GM12878 (cell line): ENCODE results near the gene USE1. TPM values are rescaled to one million over a fixed set of nuclear protein-coding genes. Genes with fewer than 3 reads are reported as not detected.

ENCODE experiments used
- ATAC-seq: fragments of 200-7000 bp; cut with Tn5 transposase; 3 replicates; pipeline ENCODE4 v1.9.1; 2020; ENCODE audit warnings: mild to moderate bottlenecking, moderate library complexity
- BruUV-seq: library from RNA; stranded (reverse); fragments of 400-500 nt; replicated peaks from 2 replicates; lab custom pipeline; 2021; lab: Mats Ljungman, UMichigan
- CTCF ChIA-PET: fragments of 300-600 bp; sonication (Branson Sonifier 250); formaldehyde crosslinking; extraction: SDS; loops from one replicate; lab custom pipeline; 2021; ENCODE audit warnings: inconsistent platforms; lab: Yijun Ruan, JAX
- POLR2A ChIA-PET: fragments of 350-600 bp; formaldehyde crosslinking; extraction: SDS; loops from one replicate; lab custom pipeline; 2021; ENCODE audit warnings: inconsistent platforms; lab: Charles Lee
- RAD21 ChIA-PET: fragments of 300-600 bp; sonication (Branson Sonifier 250); formaldehyde crosslinking; loops from one replicate; lab custom pipeline; 2023; ENCODE audit warnings: antibody characterized with exemption; ENCODE audit not compliant: unreplicated experiment; lab: Charles Lee
- SMC1A ChIA-PET: fragments of 300-600 bp; sonication (Branson Sonifier 250); formaldehyde crosslinking; loops from one replicate; lab custom pipeline; 2023; ENCODE audit not compliant: unreplicated experiment, uncharacterized antibody; lab: Charles Lee
- DNase-seq: peaks from one replicate; pipeline ENCODE4 v3.0.0-alpha.2; 2011; ENCODE audit warnings: low read depth, low spot score
- FAIRE-seq: peaks from 3 replicates; lab custom pipeline; 2011; peaks lifted over from hg19 to GRCh38; lab: Jason Lieb, UNC
- H2AFZ ChIP-seq: 2 replicates; pipeline ENCODE4 v1.6.0; 2011; ENCODE audit warnings: low read depth, low read length, control low read depth; ENCODE audit not compliant: control insufficient read depth
- H3K27ac ChIP-seq: 2 replicates; pipeline ENCODE4 v1.5.1; 2011; ENCODE audit warnings: control low read depth; ENCODE audit not compliant: control insufficient read depth, insufficient read depth
- H3K27me3 ChIP-seq, 2 experiments: replicated peaks in 1 of 2; 2 replicates each; pipeline versions ENCODE4 v1.6.0 to v1.6.1; 2011; ENCODE audit warnings: low read length in 1 of 2; ENCODE audit not compliant: control insufficient read depth in 2 of 2, insufficient read depth in 2 of 2
- H3K36me3 ChIP-seq, 2 experiments: 2 replicates each; pipeline ENCODE4 v1.5.1; 2011; ENCODE audit warnings: low read length in 1 of 2; ENCODE audit not compliant: control insufficient read depth in 2 of 2, insufficient read depth in 2 of 2
- H3K4me1 ChIP-seq: 2 replicates; pipeline ENCODE4 v1.6.1; 2011; ENCODE audit warnings: mild to moderate bottlenecking, low read length, moderate library complexity, mixed read lengths; ENCODE audit not compliant: control insufficient read depth, insufficient read depth
- H3K4me2 ChIP-seq: 2 replicates; pipeline ENCODE4 v1.6.0; 2011; ENCODE audit warnings: control low read depth; ENCODE audit not compliant: control insufficient read depth, insufficient read depth
- H3K4me3 ChIP-seq: fragments of 200-600 bp; sonication (generic); 2 replicates; pipeline ENCODE4 v1.5.1; 2016
- H3K79me2 ChIP-seq: 2 replicates; pipeline ENCODE4 v1.6.0; 2011; ENCODE audit warnings: low read length; ENCODE audit not compliant: control insufficient read depth, insufficient read depth
- H3K9ac ChIP-seq: 2 replicates; pipeline ENCODE4 v1.8.0; 2011; ENCODE audit warnings: low read length, control low read depth, mixed read lengths; ENCODE audit not compliant: control insufficient read depth, insufficient read depth
- H3K9me3 ChIP-seq: replicated peaks from 3 replicates; pipeline ENCODE4 v1.5.1; 2011; ENCODE audit warnings: mild to moderate bottlenecking, low read length; ENCODE audit not compliant: control insufficient read depth, insufficient read depth
- H4K20me1 ChIP-seq: 2 replicates; pipeline ENCODE4 v1.6.0; 2011; ENCODE audit not compliant: control insufficient read depth, insufficient read depth
- ATF7 ChIP-seq: fragments of 450-650 bp; IDR thresholded peaks from 2 replicates; pipeline ENCODE4 v1.6.1; 2016; ENCODE audit warnings: low read depth, mild to moderate bottlenecking
- BHLHE40 ChIP-seq, 2 experiments: fragments of 450-650 bp in 1 of 2; IDR thresholded peaks; 2 replicates each; pipeline ENCODE4 v1.6.1; 2011 to 2017; ENCODE audit warnings: low read depth in 2 of 2, borderline replicate concordance in 1 of 2, improper control_type of control experiment in 1 of 2, low read length in 1 of 2, mild to moderate bottlenecking in 1 of 2
- DPF2 ChIP-seq: fragments of 450-650 bp; IDR thresholded peaks from 2 replicates; pipeline ENCODE4 v1.6.1; 2017; ENCODE audit warnings: mild to moderate bottlenecking
- TCF3 ChIP-seq: IDR thresholded peaks from 2 replicates; pipeline ENCODE4 v1.6.1; 2012; ENCODE audit warnings: low read depth, mild to moderate bottlenecking, low read length, borderline replicate concordance; ENCODE audit not compliant: insufficient read depth
- WGBS: methylation state at CpG from one replicate; pipeline ENCODE4 v1.1.6; 2016; ENCODE audit warnings: low lambda C conversion rate; ENCODE audit not compliant: insufficient replicate concordance, insufficient coverage; ENCODE audit errors: missing lambda C conversion rate; 5-methylcytosine and 5-hydroxymethylcytosine counted together
- in situ Hi-C: fragments of 300-500 bp; cut with MboI; formaldehyde crosslinking; loops from 9 replicates; pipeline ENCODE4 v1.14.3; 2018; ENCODE audit warnings: mixed read lengths
- intact Hi-C: fragments of 100-400 bp; cut with micrococcal nuclease; formaldehyde crosslinking; loops from one replicate; pipeline ENCODE4 v1.14.2; 2022; ENCODE audit not compliant: unreplicated experiment
- polyA plus RNA-seq, 11 experiments: library from polyadenylated mRNA; depleted of rRNA in 4 of 11; unstranded in 6 of 11; stranded (reverse) in 5 of 11; fragments of >200 nt; fragmentation: Nextera tagmentation in 4 of 11; fragmentation: Illumina TruSeq in 1 of 11; extraction: Ambion mirVana in 4 of 11; extraction: Trizol in 1 of 11; gene quantifications; 1 replicate in 1 of 11; 2 replicates in 10 of 11; pipeline versions ENCODE4 v1.2.1 to v1.2.3, GENCODE V29; 2011 to 2016; ENCODE audit warnings: inconsistent platforms in 2 of 11, missing spikeins in 2 of 11, low read depth in 1 of 11
- total RNA-seq, 4 experiments: library from RNA; depleted of rRNA in 3 of 4; stranded (reverse); fragments of >200 nt in 3 of 4; fragmentation: Illumina TruSeq in 1 of 4; extraction: Trizol in 1 of 4; gene quantifications; 2 replicates each; pipeline versions ENCODE4 v1.2.1 to v1.2.3, GENCODE V29; 2013 to 2021
- TF ChIP-seq, protein P1 (sequence below): IDR thresholded peaks from 2 replicates; pipeline ENCODE4 v1.6.1; 2011; ENCODE audit warnings: borderline replicate concordance, low read depth, mild to moderate bottlenecking, moderate library complexity, low read length; ENCODE audit not compliant: insufficient read depth, poor library complexity, severe bottlenecking
- TF ChIP-seq, protein P2 (sequence below): IDR thresholded peaks from 2 replicates; pipeline ENCODE4 v1.6.1; 2011; ENCODE audit warnings: low read depth, low read length, improper control_type of control experiment, borderline replicate concordance

Gene USE1
- total and polyA plus RNA-seq, 10 of the 15 experiments (the other 5 are each of a cell fraction or from before 2014, with no cell fraction given): 9.7 to 24.0 (median 16.1) TPM

DNA sequence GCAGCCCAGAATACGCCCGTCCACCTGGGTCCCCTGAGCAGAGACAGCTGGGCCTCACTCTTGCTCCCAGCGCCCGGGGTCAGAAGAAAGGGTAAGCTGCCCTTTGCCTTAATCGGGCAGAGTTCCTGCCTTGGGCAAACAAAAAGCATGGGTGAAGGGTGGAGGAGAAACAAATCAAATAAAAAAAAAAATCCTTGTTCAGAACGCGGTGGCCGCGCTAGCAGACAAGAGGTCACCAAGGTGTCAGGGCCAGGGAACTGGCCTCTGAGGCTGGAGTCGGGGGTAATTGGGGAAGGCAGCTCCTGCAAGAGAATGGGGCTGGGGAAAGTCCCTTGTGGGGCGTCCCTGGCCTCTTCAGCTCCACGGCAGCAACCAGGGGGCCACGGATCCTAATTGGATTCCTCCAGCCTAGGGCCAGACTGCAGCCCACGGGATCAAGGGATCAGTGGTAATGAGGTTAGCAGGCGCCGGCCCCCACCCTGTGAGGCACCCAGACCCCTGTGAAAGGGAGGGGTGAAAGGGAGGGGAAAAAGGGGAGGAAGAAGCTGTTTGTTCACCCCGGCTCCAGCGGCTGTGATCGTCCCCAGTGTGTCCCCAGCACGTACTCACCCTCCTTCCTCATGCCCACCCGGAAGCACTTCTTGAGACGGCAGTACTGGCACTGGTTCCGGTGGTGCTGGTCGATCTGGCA, 25.1 kb downstream of the USE1 start (continued):
- TF ChIP-seq, protein P1, sequence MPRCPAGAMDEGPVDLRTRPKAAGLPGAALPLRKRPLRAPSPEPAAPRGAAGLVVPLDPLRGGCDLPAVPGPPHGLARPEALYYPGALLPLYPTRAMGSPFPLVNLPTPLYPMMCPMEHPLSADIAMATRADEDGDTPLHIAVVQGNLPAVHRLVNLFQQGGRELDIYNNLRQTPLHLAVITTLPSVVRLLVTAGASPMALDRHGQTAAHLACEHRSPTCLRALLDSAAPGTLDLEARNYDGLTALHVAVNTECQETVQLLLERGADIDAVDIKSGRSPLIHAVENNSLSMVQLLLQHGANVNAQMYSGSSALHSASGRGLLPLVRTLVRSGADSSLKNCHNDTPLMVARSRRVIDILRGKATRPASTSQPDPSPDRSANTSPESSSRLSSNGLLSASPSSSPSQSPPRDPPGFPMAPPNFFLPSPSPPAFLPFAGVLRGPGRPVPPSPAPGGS: no peak
- TF ChIP-seq, protein P2, sequence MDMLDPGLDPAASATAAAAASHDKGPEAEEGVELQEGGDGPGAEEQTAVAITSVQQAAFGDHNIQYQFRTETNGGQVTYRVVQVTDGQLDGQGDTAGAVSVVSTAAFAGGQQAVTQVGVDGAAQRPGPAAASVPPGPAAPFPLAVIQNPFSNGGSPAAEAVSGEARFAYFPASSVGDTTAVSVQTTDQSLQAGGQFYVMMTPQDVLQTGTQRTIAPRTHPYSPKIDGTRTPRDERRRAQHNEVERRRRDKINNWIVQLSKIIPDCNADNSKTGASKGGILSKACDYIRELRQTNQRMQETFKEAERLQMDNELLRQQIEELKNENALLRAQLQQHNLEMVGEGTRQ: no peak
- TF ChIP-seq ATF7: no peak

DNA sequence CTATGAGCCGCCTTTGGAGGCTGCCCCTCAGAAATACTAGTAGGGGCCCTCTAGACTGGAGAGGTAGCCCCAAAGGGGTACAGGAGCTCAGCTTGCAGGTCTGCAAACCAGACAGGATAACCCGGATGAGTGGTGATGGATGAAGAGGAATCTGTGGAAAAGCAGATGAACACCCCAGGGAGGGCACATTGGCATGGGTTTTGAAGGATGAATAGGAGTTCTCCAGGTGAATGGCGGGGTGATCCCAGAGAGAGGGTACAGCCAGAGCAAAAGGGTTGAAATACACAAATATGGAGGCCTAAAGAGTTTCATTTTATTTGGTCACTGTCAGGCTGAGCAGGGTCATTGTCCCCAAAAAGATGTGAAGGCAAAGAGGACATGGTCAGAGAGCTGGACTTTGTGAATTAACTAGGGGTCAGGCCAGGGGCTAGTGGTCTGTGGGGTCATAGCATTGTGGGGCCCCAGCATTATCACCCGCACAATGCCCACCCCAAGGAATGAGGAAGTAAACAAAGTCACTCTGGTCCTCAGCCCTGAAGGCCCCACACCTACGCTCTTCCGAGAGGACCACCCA, 25.8 kb downstream of the USE1 start:
- FAIRE-seq (no peak), ATAC-seq (no peak), DNase-seq (no peak)
- intact Hi-C loops: no loop called here
- ChIA-PET RAD21 (no interaction called here), CTCF (interaction anchor here (2.9 kb wide), 1 partner anchor 19 kb away, joined by 16 read pairs; no protein-coding TSS in a partner anchor), SMC1A (interaction anchor here (1.1 to 1.2 kb wide), 2 partner anchors 14 to 57 kb away, joined by 3 to 4 read pairs; no protein-coding TSS in a partner anchor), POLR2A (interaction anchor here (0.5 kb wide), 2 partner anchors 40 to 68 kb away, joined by 3 read pairs; no protein-coding TSS in a partner anchor)
- in situ Hi-C loops: no loop called here
- no peak overlapping the region for H3K27ac ChIP-seq
- WGBS: 66% methylated on average over 6 of the region's 6 CpGs
- no TSS peak for BruUV-seq
- H3K4me1 ChIP-seq: peaks cover 5% of the 10 kb centered on the region
- no peaks in the 10 kb centered on the region for H4K20me1 ChIP-seq
- peaks cover 0 to 2% of the 10 kb centered on the region in 2 experiments; a peak in 1 of 4 replicates for H3K36me3 ChIP-seq
- TF ChIP-seq BHLHE40 (IDR thresholded peaks at IDR 0.05; ENCODE audit: borderline replicate concordance in 1 of 2, low read depth in 2 of 2, low read length in 1 of 2) (no peak), DPF2 (no peak), TCF3 (no peak)
- H3K27me3 ChIP-seq: no peaks in the 10 kb centered on the region
- peaks cover 7% of the 10 kb centered on the region for H3K79me2 ChIP-seq
- H3K9ac ChIP-seq: no peak overlapping the region
- H3K4me3 ChIP-seq: no peak overlapping the region
- H2AFZ ChIP-seq: no peak overlapping the region
- no peak overlapping the region for H3K4me2 ChIP-seq
- H3K9me3 ChIP-seq: no peaks in the 10 kb centered on the region
